ENCODE results near the gene CDYL. TPM values are rescaled to one million over a fixed set of nuclear protein-coding genes. Genes with fewer than 3 reads are reported as not detected.

The CDYL gene
- total RNA-seq, 2 donors from 2014 or later: 6.6 to 8.0 TPM

DNA sequence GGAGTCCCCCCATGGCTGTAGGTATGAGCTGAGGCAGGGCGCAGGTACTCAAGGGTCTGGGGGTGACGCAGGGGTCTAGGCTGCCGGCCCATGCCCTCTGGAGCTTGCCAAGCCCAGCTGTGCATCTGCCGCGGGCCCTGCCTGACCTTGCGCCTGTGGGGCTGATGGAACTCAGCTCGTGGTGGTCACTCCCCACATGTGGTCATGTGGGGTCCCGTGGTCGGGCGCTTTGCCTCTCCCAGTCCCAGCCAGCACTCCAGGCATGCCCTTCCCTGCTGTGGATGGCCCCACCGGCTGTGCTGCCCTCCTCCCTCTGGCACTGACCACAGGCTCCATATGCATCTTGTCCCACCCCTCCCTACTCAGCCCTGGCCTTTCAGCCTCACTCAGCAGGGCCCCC, 170.3 kb downstream of the CDYL start:
- Histone ChIP-seq H3K27me3 (no peaks in the 10 kb centered on the region), H3K27ac (no peak overlapping the region), H3K9me3 (no peaks in the 10 kb centered on the region), H3K4me1 (no peaks in the 10 kb centered on the region), H3K36me3 (replicated peaks in 1 of 2; ENCODE audit: insufficient read depth in 1 of 2, low read depth in 2 of 2) (no peaks in the 10 kb centered on the region), H3K4me3 (no peak overlapping the region)
- no peak for DNase-seq
- intact Hi-C loops (cut with DNase I): no loop called here
- TF ChIP-seq POLR2A (IDR thresholded peaks at IDR 0.05): no peak
- TF ChIP-seq CTCF (IDR thresholded peaks at IDR 0.05): no peak
- WGBS, 2 donors: 88% methylated on average over 11 of the region's 11 CpGs; no CpG with 5 or more reads in 1 of the 2 donors
- no peak for ATAC-seq

GRCh38 chr6:4947716-4948115, 171.5 kb downstream of the CDYL start:
- ATAC-seq: no peak
- no peaks in the 10 kb centered on the region for H3K36me3 ChIP-seq (replicated peaks in 1 of 2; ENCODE audit: insufficient read depth in 1 of 2, low read depth in 2 of 2)
- no peak for DNase-seq

DNA sequence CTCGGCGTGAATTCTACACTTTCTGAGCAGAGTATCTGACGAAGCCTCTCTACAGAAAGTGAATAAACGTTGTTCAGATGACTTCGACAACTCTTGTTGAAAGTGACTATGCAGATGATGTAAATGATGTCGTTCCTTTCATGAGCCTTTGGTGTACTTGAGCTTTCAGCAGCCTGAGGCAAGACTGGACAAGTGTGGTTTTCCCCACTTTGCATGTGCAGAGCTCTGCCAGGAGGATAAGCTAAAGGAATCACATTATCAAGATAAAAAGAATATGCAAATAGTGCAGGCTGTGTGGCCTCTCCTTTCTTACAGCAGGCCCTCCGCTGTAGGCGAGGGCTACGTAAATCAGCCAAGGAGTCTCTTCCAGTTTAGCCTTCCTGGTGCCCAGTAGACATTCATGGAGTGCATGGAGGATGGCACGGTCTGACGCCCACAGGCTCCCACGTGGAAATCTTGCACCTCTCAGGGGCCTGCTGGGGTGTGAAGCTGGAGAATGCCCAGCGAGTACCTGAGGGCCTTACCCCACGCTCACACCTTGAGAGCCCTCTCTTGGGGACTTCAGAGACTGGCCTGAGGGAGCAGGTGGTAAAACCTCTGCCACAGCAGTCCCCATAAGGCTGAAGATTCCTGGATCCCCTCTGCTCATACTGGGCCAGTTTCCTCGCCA, 172.7 kb downstream of the CDYL start:
- H3K4me1 ChIP-seq: no peaks in the 10 kb centered on the region
- ATAC-seq (no peak), DNase-seq (no peak)
- no peak overlapping the region for H3K4me3 ChIP-seq
- H3K27ac ChIP-seq: no peak overlapping the region
- intact Hi-C loops (cut with DNase I): no loop called here
- no peak for TF ChIP-seq CTCF (IDR thresholded peaks at IDR 0.05)
- TF ChIP-seq POLR2A (IDR thresholded peaks at IDR 0.05): no peak
- H3K9me3 ChIP-seq: no peaks in the 10 kb centered on the region
- H3K27me3 ChIP-seq: no peaks in the 10 kb centered on the region
- WGBS, 2 donors: 91% methylated on average over 14 to 15 of the region's 15 CpGs
- H3K36me3 ChIP-seq (replicated peaks in 1 of 2; ENCODE audit: insufficient read depth in 1 of 2, low read depth in 2 of 2): no peaks in the 10 kb centered on the region

More at GRCh38 chr6:4947716-4948115, 171.5 kb downstream of the CDYL start:
- intact Hi-C loops (cut with DNase I): no loop called here
- no peak overlapping the region for H3K4me3 ChIP-seq
- no peak overlapping the region for H3K27ac ChIP-seq
- no peaks in the 10 kb centered on the region for H3K27me3 ChIP-seq
- no peaks in the 10 kb centered on the region for H3K9me3 ChIP-seq
- no peaks in the 10 kb centered on the region for H3K4me1 ChIP-seq
- TF ChIP-seq POLR2A (IDR thresholded peaks at IDR 0.05): no peak
- TF ChIP-seq CTCF (IDR thresholded peaks at IDR 0.05): no peak
- 85 to 93% methylated on average over 11 of the region's 13 CpGs for WGBS, 2 donors

DNA sequence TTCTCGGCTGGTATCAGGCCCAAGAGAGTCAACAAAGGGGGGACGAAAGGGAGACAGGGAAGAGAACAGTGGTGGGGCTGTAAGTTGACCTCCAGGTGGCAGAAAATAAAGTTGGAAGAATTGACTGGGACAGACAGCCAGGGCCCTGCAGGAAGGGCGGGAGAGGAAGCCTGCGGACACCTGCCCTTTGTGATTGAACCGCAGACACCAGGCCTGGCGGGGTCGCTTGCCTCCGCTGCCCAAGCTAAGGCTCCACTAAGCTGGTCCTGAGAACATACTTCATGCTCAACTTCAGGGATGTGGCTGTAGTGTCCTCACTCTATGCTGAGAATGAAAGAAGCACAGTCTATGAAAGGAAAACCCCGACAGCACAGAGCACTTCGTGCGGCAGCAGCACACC, 173.9 kb downstream of the CDYL start:
- no peak for DNase-seq
- H3K4me3 ChIP-seq: no peak overlapping the region
- no peaks in the 10 kb centered on the region for H3K27me3 ChIP-seq
- no peak for ATAC-seq
- H3K4me1 ChIP-seq: no peaks in the 10 kb centered on the region
- intact Hi-C loops (cut with DNase I): no loop called here
- no peaks in the 10 kb centered on the region for H3K9me3 ChIP-seq
- 92 to 95% methylated on average over 11 of the region's 11 CpGs for WGBS, 2 donors
- TF ChIP-seq CTCF (IDR thresholded peaks at IDR 0.05): no peak
- no peak for TF ChIP-seq POLR2A (IDR thresholded peaks at IDR 0.05)
- H3K27ac ChIP-seq: no peak overlapping the region
- H3K36me3 ChIP-seq (replicated peaks in 1 of 2; ENCODE audit: insufficient read depth in 1 of 2, low read depth in 2 of 2): no peaks in the 10 kb centered on the region

Measured in body of pancreas (tissue), 4 donors.